DMS53 (cell line): ENCODE results near the gene PSME4.
A peak's percentile ranks its signal among the peaks of the same experiment; 100 is the strongest.
"Not testable (repeated sequence)": the region's sequence is repeated elsewhere in the genome, so short reads cannot be mapped to it uniquely, and the experiment has no call there.

Experiments used
- DNase-seq: peaks from one replicate; lab custom pipeline; 2025; lab: John Stamatoyannopoulos, UW

Gene PSME4

GRCh38 chr2:53961478-53962216 lies 9.1 kb downstream of the PSME4 start:
- not testable (repeated sequence) for DNase-seq

GRCh38 chr2:53960476-53960875 lies 10.3 kb downstream of the PSME4 start:
- DNase-seq, result no peak

- no peak for DNase-seq
Observed at GRCh38 chr2:53958443-53958842, 12.3 kb downstream of the PSME4 start.

- no peak for DNase-seq
Observed at GRCh38 chr2:53952519-53952918, 18.3 kb downstream of the PSME4 start.

- DNase-seq, result peak; percentile 8
Observed at GRCh38 chr2:53949457-53949856, 21.3 kb downstream of the PSME4 start.

- no peak for DNase-seq
Observed at GRCh38 chr2:53945538-53945937, 25.3 kb downstream of the PSME4 start.

GRCh38 chr2:53944542-53944941 lies 26.3 kb downstream of the PSME4 start:
- no peak for DNase-seq

- no peak for DNase-seq
Observed at GRCh38 chr2:53942280-53942679, 28.5 kb downstream of the PSME4 start.

GRCh38 chr2:53941749-53942148 lies 29.0 kb downstream of the PSME4 start:
- no peak for DNase-seq

- no peak for DNase-seq
Observed at GRCh38 chr2:53939656-53940055, 31.1 kb downstream of the PSME4 start.

GRCh38 chr2:53938904-53939303 lies 31.9 kb downstream of the PSME4 start:
- no peak for DNase-seq

- no peak for DNase-seq
Observed at GRCh38 chr2:53933329-53933728, 37.5 kb downstream of the PSME4 start.

- DNase-seq, result not testable (repeated sequence)
Observed at GRCh38 chr2:53926321-53926720, 44.5 kb downstream of the PSME4 start.

GRCh38 chr2:53913721-53914120 lies 57.1 kb downstream of the PSME4 start:
- no peak for DNase-seq

GRCh38 chr2:53911434-53912189 lies 59.2 kb downstream of the PSME4 start:
- DNase-seq, result no peak

GRCh38 chr2:53907582-53907981 lies 63.2 kb downstream of the PSME4 start:
- no peak for DNase-seq

GRCh38 chr2:53905396-53905795 lies 65.4 kb downstream of the PSME4 start:
- no peak for DNase-seq

GRCh38 chr2:53903011-53903410 lies 67.8 kb downstream of the PSME4 start:
- no peak for DNase-seq

GRCh38 chr2:53901192-53901591 lies 69.6 kb downstream of the PSME4 start:
- DNase-seq, result no peak

GRCh38 chr2:53896864-53897263 lies 73.9 kb downstream of the PSME4 start:
- DNase-seq, result no peak

- DNase-seq, result no peak
Observed at GRCh38 chr2:53886406-53887280, 84.2 kb downstream of the PSME4 start.

GRCh38 chr2:53884883-53885282 lies 85.9 kb downstream of the PSME4 start:
- no peak for DNase-seq

- DNase-seq, result no peak
Observed at GRCh38 chr2:53881986-53882385, 88.8 kb downstream of the PSME4 start.
